Measurements from ENCODE around the gene TTC28. TPM values are rescaled to one million over a fixed set of nuclear protein-coding genes. Genes with fewer than 3 reads are reported as not detected.
"Not testable (repeated sequence)": the region's sequence is repeated elsewhere in the genome, so short reads cannot be mapped to it uniquely, and the experiment has no call there.

TTC28 gene
- total RNA-seq, 2 donors from 2014 or later: 0.40 to 1.9 TPM

GRCh38 chr22:28473258-28473657, 206.4 kb downstream of the TTC28 start:
- H3K4me1 Mint-ChIP-seq: no peaks in the 10 kb centered on the region
- H3K9me3 ChIP-seq (ENCODE audit: control insufficient read depth, low read length, poor library complexity, severe bottlenecking): no peaks in the 10 kb centered on the region
- peaks cover 67% of the 10 kb centered on the region for H3K27me3 Mint-ChIP-seq
- DNase-seq (no peak), ATAC-seq (no peak)
- H3K4me3 Mint-ChIP-seq: no peak overlapping the region
- H3K36me3 Mint-ChIP-seq (ENCODE audit: low read depth): no peaks in the 10 kb centered on the region
- no peak overlapping the region for H3K27ac Mint-ChIP-seq

GRCh38 chr22:28467055-28467454, 212.6 kb downstream of the TTC28 start:
- H3K36me3 Mint-ChIP-seq (ENCODE audit: low read depth); H3K4me1 Mint-ChIP-seq; ATAC-seq; DNase-seq; H3K27ac Mint-ChIP-seq; H3K4me3 Mint-ChIP-seq; H3K9me3 ChIP-seq (ENCODE audit: control insufficient read depth, low read length, poor library complexity, severe bottlenecking): not testable (repeated sequence)
- H3K27me3 Mint-ChIP-seq: peaks cover 51% of the 10 kb centered on the region

- no peaks in the 10 kb centered on the region for H3K4me1 Mint-ChIP-seq
- ATAC-seq (no peak), DNase-seq (no peak)
- peaks cover 45% of the 10 kb centered on the region for H3K27me3 Mint-ChIP-seq
- H3K27ac Mint-ChIP-seq: no peak overlapping the region
- H3K4me3 Mint-ChIP-seq: no peak overlapping the region
- peaks cover 5% of the 10 kb centered on the region for H3K36me3 Mint-ChIP-seq (ENCODE audit: low read depth)
- no peaks in the 10 kb centered on the region for H3K9me3 ChIP-seq (ENCODE audit: control insufficient read depth, low read length, poor library complexity, severe bottlenecking)
Observed at GRCh38 chr22:28466399-28466798, 213.2 kb downstream of the TTC28 start.

GRCh38 chr22:28465841-28466240, 213.8 kb downstream of the TTC28 start:
- no peaks in the 10 kb centered on the region for H3K4me1 Mint-ChIP-seq
- H3K27me3 Mint-ChIP-seq: peaks cover 39% of the 10 kb centered on the region
- no peaks in the 10 kb centered on the region for H3K9me3 ChIP-seq (ENCODE audit: control insufficient read depth, low read length, poor library complexity, severe bottlenecking)
- H3K36me3 Mint-ChIP-seq (ENCODE audit: low read depth): peaks cover 5% of the 10 kb centered on the region
- no peak overlapping the region for H3K4me3 Mint-ChIP-seq
- ATAC-seq (no peak), DNase-seq (no peak)
- H3K27ac Mint-ChIP-seq: no peak overlapping the region

- no peak for ATAC-seq
- no peak overlapping the region for H3K4me3 Mint-ChIP-seq
- peaks cover 22% of the 10 kb centered on the region for H3K27me3 Mint-ChIP-seq
- no peak overlapping the region for H3K27ac Mint-ChIP-seq
- no peaks in the 10 kb centered on the region for H3K4me1 Mint-ChIP-seq
- peaks cover 5% of the 10 kb centered on the region for H3K36me3 Mint-ChIP-seq (ENCODE audit: low read depth)
- DNase-seq: no peak
- H3K9me3 ChIP-seq (ENCODE audit: control insufficient read depth, low read length, poor library complexity, severe bottlenecking): no peaks in the 10 kb centered on the region
Observed at GRCh38 chr22:28464127-28464526, 215.5 kb downstream of the TTC28 start.

- H3K4me1 Mint-ChIP-seq; DNase-seq; H3K4me3 Mint-ChIP-seq; H3K27ac Mint-ChIP-seq; H3K9me3 ChIP-seq (ENCODE audit: control insufficient read depth, low read length, poor library complexity, severe bottlenecking); H3K36me3 Mint-ChIP-seq (ENCODE audit: low read depth); ATAC-seq: not testable (repeated sequence)
- peaks cover 16% of the 10 kb centered on the region for H3K27me3 Mint-ChIP-seq
Observed at GRCh38 chr22:28463408-28463807, 216.2 kb downstream of the TTC28 start.

GRCh38 chr22:28462901-28463300, 216.7 kb downstream of the TTC28 start:
- no peaks in the 10 kb centered on the region for H3K4me1 Mint-ChIP-seq
- H3K4me3 Mint-ChIP-seq: no peak overlapping the region
- ATAC-seq (no peak), DNase-seq (no peak)
- H3K9me3 ChIP-seq (ENCODE audit: control insufficient read depth, low read length, poor library complexity, severe bottlenecking): no peaks in the 10 kb centered on the region
- no peak overlapping the region for H3K27ac Mint-ChIP-seq
- H3K36me3 Mint-ChIP-seq (ENCODE audit: low read depth): peaks cover 5% of the 10 kb centered on the region
- peaks cover 16% of the 10 kb centered on the region for H3K27me3 Mint-ChIP-seq

GRCh38 chr22:28462041-28462440, 217.6 kb downstream of the TTC28 start:
- no peak overlapping the region for H3K4me3 Mint-ChIP-seq
- ATAC-seq (no peak), DNase-seq (no peak)
- no peaks in the 10 kb centered on the region for H3K4me1 Mint-ChIP-seq
- no peaks in the 10 kb centered on the region for H3K9me3 ChIP-seq (ENCODE audit: control insufficient read depth, low read length, poor library complexity, severe bottlenecking)
- peaks cover 16% of the 10 kb centered on the region for H3K27me3 Mint-ChIP-seq
- no peak overlapping the region for H3K27ac Mint-ChIP-seq
- peaks cover 5% of the 10 kb centered on the region for H3K36me3 Mint-ChIP-seq (ENCODE audit: low read depth)

GRCh38 chr22:28454431-28455064, 225.1 kb downstream of the TTC28 start:
- Mint-ChIP-seq H3K4me3 (no peak overlapping the region), H3K4me1 (no peaks in the 10 kb centered on the region), H3K27me3 (peaks cover 13% of the 10 kb centered on the region), H3K27ac (no peak overlapping the region), H3K36me3 (ENCODE audit: low read depth) (no peaks in the 10 kb centered on the region)
- no peaks in the 10 kb centered on the region for H3K9me3 ChIP-seq (ENCODE audit: control insufficient read depth, low read length, poor library complexity, severe bottlenecking)
- DNase-seq: no peak
- no peak for ATAC-seq

GRCh38 chr22:28450109-28450508, 229.5 kb downstream of the TTC28 start:
- Mint-ChIP-seq H3K27ac (no peak overlapping the region), H3K4me1 (no peaks in the 10 kb centered on the region)
- H3K9me3 ChIP-seq (ENCODE audit: control insufficient read depth, low read length, poor library complexity, severe bottlenecking): no peaks in the 10 kb centered on the region

GRCh38 chr22:28449041-28449440, 230.6 kb downstream of the TTC28 start:
- Mint-ChIP-seq H3K36me3 (ENCODE audit: low read depth) (no peaks in the 10 kb centered on the region), H3K4me1 (no peaks in the 10 kb centered on the region), H3K27me3 (peaks cover 38% of the 10 kb centered on the region), H3K27ac (no peak overlapping the region), H3K4me3 (no peak overlapping the region)
- no peaks in the 10 kb centered on the region for H3K9me3 ChIP-seq (ENCODE audit: control insufficient read depth, low read length, poor library complexity, severe bottlenecking)
- no peak for DNase-seq
- ATAC-seq: no peak

More at GRCh38 chr22:28450109-28450508, 229.5 kb downstream of the TTC28 start:
- Mint-ChIP-seq H3K4me3 (no peak overlapping the region), H3K27me3 (peaks cover 30% of the 10 kb centered on the region), H3K36me3 (ENCODE audit: low read depth) (no peaks in the 10 kb centered on the region)
- ATAC-seq: no peak
- DNase-seq: no peak

- Mint-ChIP-seq H3K36me3 (ENCODE audit: low read depth) (no peaks in the 10 kb centered on the region), H3K4me3 (no peak overlapping the region), H3K27me3 (peaks cover 38% of the 10 kb centered on the region)
Observed at GRCh38 chr22:28448625-28449024, 231.0 kb downstream of the TTC28 start.

GRCh38 chr22:28444659-28445058, 235.0 kb downstream of the TTC28 start:
- DNase-seq (no peak), ATAC-seq (no peak)
- H3K27me3 Mint-ChIP-seq: peaks cover 59% of the 10 kb centered on the region
- H3K4me1 Mint-ChIP-seq: peaks cover 8% of the 10 kb centered on the region
- no peaks in the 10 kb centered on the region for H3K9me3 ChIP-seq (ENCODE audit: control insufficient read depth, low read length, poor library complexity, severe bottlenecking)
- H3K4me3 Mint-ChIP-seq: no peak overlapping the region
- no peaks in the 10 kb centered on the region for H3K36me3 Mint-ChIP-seq (ENCODE audit: low read depth)
- no peak overlapping the region for H3K27ac Mint-ChIP-seq

More at GRCh38 chr22:28448625-28449024, 231.0 kb downstream of the TTC28 start:
- no peak overlapping the region for H3K27ac Mint-ChIP-seq
- no peak for DNase-seq
- H3K4me1 Mint-ChIP-seq: no peaks in the 10 kb centered on the region
- no peak for ATAC-seq
- no peaks in the 10 kb centered on the region for H3K9me3 ChIP-seq (ENCODE audit: control insufficient read depth, low read length, poor library complexity, severe bottlenecking)

GRCh38 chr22:28443526-28443876, 236.1 kb downstream of the TTC28 start:
- Mint-ChIP-seq H3K4me1 (peaks cover 8% of the 10 kb centered on the region), H3K27me3 (peaks cover 66% of the 10 kb centered on the region), H3K36me3 (ENCODE audit: low read depth) (no peaks in the 10 kb centered on the region), H3K27ac (no peak overlapping the region), H3K4me3 (peak overlapping the region; percentile 86)
- no peaks in the 10 kb centered on the region for H3K9me3 ChIP-seq (ENCODE audit: control insufficient read depth, low read length, poor library complexity, severe bottlenecking)
- ATAC-seq: peak; percentile 40
- DNase-seq: no peak
